Measurements from ENCODE around the gene SRSF4. TPM values are rescaled to one million over a fixed set of nuclear protein-coding genes. Genes with fewer than 3 reads are reported as not detected.

The SRSF4 gene
- total and polyA plus RNA-seq, 9 of the 15 experiments (the other 6 are each of a cell fraction or from before 2014, with no cell fraction given) = 15.9 to 132 (median 82.0) TPM

GRCh38 chr1:29180497-29181412, 945 bp downstream of the SRSF4 start (continued):
- TF ChIP-seq FOXP4 (CRISPR knock-in tag; IDR thresholded peaks at IDR 0.05; ENCODE audit: borderline replicate concordance) (0 out of 2 replicates have a peak, but pooled peaks have one; percentile 29), POU5F1 (IDR thresholded peaks at IDR 0.05; ENCODE audit: borderline replicate concordance, low read depth, low read length, partially characterized antibody) (no peak), FOXJ3 (CRISPR knock-in tag; IDR thresholded peaks at IDR 0.05) (no peak), ZNF347 (CRISPR knock-in tag; IDR thresholded peaks at IDR 0.05; ENCODE audit: low read depth) (no peak), HLTF (IDR thresholded peaks at IDR 0.05) (no peak), ZBTB40 (IDR thresholded peaks at IDR 0.05) (no peak), ZBTB40 (CRISPR knock-in tag; IDR thresholded peaks at IDR 0.05) (0 out of 2 replicates have a peak, but pooled peaks have one; percentile 29), EP300 (IDR thresholded peaks at IDR 0.05; ENCODE audit: low read length) (0 out of 2 replicates have a peak, but pooled peaks have one; percentile 5), SRF (CRISPR knock-in tag; IDR thresholded peaks at IDR 0.05) (0 out of 4 replicates have a peak, but pooled peaks of 1 of the 2 experiments have one; percentile 8), GATA2 (CRISPR knock-in tag; IDR thresholded peaks at IDR 0.05) (0 out of 2 replicates have a peak, but pooled peaks have one; percentile 10), FOSL1 (tag; conservative IDR thresholded peaks at IDR 0.05) (0 out of 2 replicates have a peak, but pooled peaks have one; percentile 3), SAP30 (IDR thresholded peaks at IDR 0.05; ENCODE audit: borderline replicate concordance, insufficient read depth, low read depth, low read length, poor library complexity, severe bottlenecking) (peak; percentile 36), RBBP5 (IDR thresholded peaks at IDR 0.05; ENCODE audit: borderline replicate concordance, insufficient read depth, low read length, poor library complexity, severe bottlenecking) (peak; percentile 17), SMC3 (conservative IDR thresholded peaks at IDR 0.05; ENCODE audit: insufficient read depth, low read depth, low read length) (0 out of 2 replicates have a peak, but pooled peaks have one; percentile 8), ZNF324 (CRISPR knock-in tag; IDR thresholded peaks at IDR 0.05) (0 out of 2 replicates have a peak, but pooled peaks have one; percentile 20)

Measured in K562 (cell line).